Adrenal gland (tissue), 12 donors: ENCODE results near the gene BPIFB2. TPM values are rescaled to one million over a fixed set of nuclear protein-coding genes. Genes with fewer than 3 reads are reported as not detected.

Experiments used
- DNase-seq, 7 donors: peaks; one replicate each; pipeline ENCODE4 v3.0.0-alpha.2; 2019 to 2020
- H3K27ac ChIP-seq, 5 donors: fragments of 200-600 bp; sonication (generic) in 4 of 5; 1 replicate in 3 of 5; 2 replicates in 2 of 5; pipeline versions ENCODE4 v1.5.1 to v1.8.0; 2016 to 2020; ENCODE audit warnings: mild to moderate bottlenecking in 1 of 5
- H3K27me3 ChIP-seq: fragments of 200-600 bp; 2 replicates; pipeline ENCODE4 v1.8.0; 2021
- H3K36me3 ChIP-seq, 2 donors: fragments of 200-600 bp; replicated peaks in 1 of 2; 1 replicate in 1 of 2; 2 replicates in 1 of 2; pipeline versions ENCODE4 v1.5.1 to v1.8.0; 2018 to 2022
- H3K4me1 ChIP-seq, 2 donors: fragments of 200-600 bp; replicated peaks in 1 of 2; 1 replicate in 1 of 2; 2 replicates in 1 of 2; pipeline versions ENCODE4 v1.5.1 to v1.8.0; 2018 to 2021
- H3K4me3 ChIP-seq, 4 donors: fragments of 200-600 bp; sonication (generic) in 3 of 4; one replicate each; pipeline ENCODE4 v1.5.1; 2016 to 2018
- H3K9me3 ChIP-seq, 3 donors: fragments of 200-600 bp; sonication (generic) in 1 of 3; replicated peaks in 1 of 3; 1 replicate in 2 of 3; 2 replicates in 1 of 3; pipeline versions ENCODE4 v1.5.1 to v1.8.0; 2016 to 2021
- CTCF ChIP-seq, 6 experiments: fragments of 450-650 bp in 4 of 6; fragments of 200-600 bp in 2 of 6; sonication (generic) in 1 of 6; IDR thresholded peaks; 1 replicate in 5 of 6; 2 replicates in 1 of 6; pipeline versions ENCODE4 v1.5.1 to v1.8.0; 2016 to 2021; ENCODE audit warnings: antibody characterized with exemption in 6 of 6, mild to moderate bottlenecking in 2 of 6, moderate library complexity in 1 of 6
- POLR2A ChIP-seq, 2 donors: fragments of 450-650 bp; IDR thresholded peaks; one replicate each; pipeline ENCODE4 v1.6.1; 2017; ENCODE audit warnings: antibody characterized with exemption in 2 of 2, mild to moderate bottlenecking in 2 of 2, moderate library complexity in 1 of 2
- WGBS, 4 donors: extraction: QIAGEN DNeasy Blood & Tissue Kit in 2 of 4; methylation state at CpG; one replicate each; pipeline versions ENCODE4 v1.1.5 to v1.1.7; 2013 to 2017; 5-methylcytosine and 5-hydroxymethylcytosine counted together
- intact Hi-C, 2 donors: fragments of 100-400 bp; cut with DNase I; formaldehyde crosslinking; loops; one replicate each; pipeline versions ENCODE4 v1.14.1 to v1.15.0; 2022 to 2023
- polyA plus RNA-seq, 3 donors: library from polyadenylated mRNA; stranded (reverse); fragments of 200-250 nt in 2 of 3; fragments of 350-450 nt in 1 of 3; fragmentation: Illumina TruSeq in 1 of 3; extraction: RNeasy Lipid Tissue Mini Kit (QIAGEN cat#74804) in 1 of 3; gene quantifications; one replicate each; pipeline ENCODE4 v1.2.3, GENCODE V29; 2013 to 2014
- total RNA-seq, 9 donors: library from RNA; depleted of rRNA in 4 of 9; stranded (reverse); fragments of >200 nt in 4 of 9; fragments of 120-200 nt in 1 of 9; fragmentation: NEBNext Ultra II Directional in 1 of 9; extraction: Animal tissue kit (Norgen Biotek cat#: 25700) in 1 of 9; gene quantifications; one replicate each; pipeline versions ENCODE4 v1.1.0 to v1.2.4, GENCODE V29; 2013 to 2023
- donor health status: healthy with polysubstance abuse.
- donor health status: Bipolar disorder and iron deficiency.
- donor health status: DM: yes; HTN: yes; CAD: no.
- donor health status: DM: no; HTN: no; CAD: no.
- donor health status: DM: no; HTN: no; CAD: no.
- donor health status: DM: yes; HTN: yes; CAD: no.

Gene BPIFB2
- total and polyA plus RNA-seq, 12 donors, result 0.15 TPM; not detected in 11

- Histone ChIP-seq H3K27me3 (no peaks in the 10 kb centered on the region), H3K4me1 (no peaks in the 10 kb centered on the region), H3K4me3 (no peak overlapping the region), H3K36me3 (no peaks in the 10 kb centered on the region), H3K27ac (no peak overlapping the region), H3K9me3 (no peaks in the 10 kb centered on the region)
- DNase-seq, result peak in 1 of 7 donors; percentile 21
- intact Hi-C loops, result no loop called here
- 75 to 83% (median 79%) methylated on average over 9 to 15 of the region's 15 CpGs for WGBS, 4 donors
- TF ChIP-seq POLR2A (IDR thresholded peaks at IDR 0.05) (no peak), CTCF (IDR thresholded peaks at IDR 0.05) (no peak)
Measured at GRCh38 chr20:32975698-32976674, 31.5 kb upstream of the BPIFB2 start.

DNA sequence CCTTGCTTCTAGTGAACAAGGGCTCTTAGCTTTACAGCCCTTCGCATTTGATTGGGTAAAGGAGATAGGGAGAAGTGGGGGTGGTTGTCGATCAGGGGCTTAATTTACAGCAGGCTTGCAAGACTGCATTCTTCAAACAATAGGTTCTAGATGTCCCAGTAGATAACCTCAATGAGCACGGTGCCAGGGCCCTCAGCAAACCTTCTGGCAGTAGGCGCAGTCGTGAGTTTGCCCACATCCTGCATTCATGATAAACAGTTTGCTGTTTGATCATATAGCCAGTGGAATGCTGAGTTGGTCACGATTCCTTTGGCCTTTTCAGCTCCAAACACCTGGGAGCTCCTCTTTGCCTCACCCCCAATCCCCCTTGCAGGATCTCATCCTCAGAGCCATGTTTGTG is 30.8 kb upstream of the BPIFB2 start:
- 76 to 88% (median 81%) methylated on average over 3 to 6 of the region's 6 CpGs for WGBS, 4 donors
- TF ChIP-seq CTCF (IDR thresholded peaks at IDR 0.05), result no peak
- TF ChIP-seq POLR2A (IDR thresholded peaks at IDR 0.05), result no peak

GRCh38 chr20:32977281-32978008 is 30.1 kb upstream of the BPIFB2 start:
- no peak for DNase-seq
- no peak overlapping the region for H3K27ac ChIP-seq
- intact Hi-C loops, result no loop called here
- no peaks in the 10 kb centered on the region for H3K4me1 ChIP-seq
- WGBS, 4 donors, result 73 to 87% (median 82%) methylated on average over 12 to 13 of the region's 13 CpGs
- H3K9me3 ChIP-seq, result no peaks in the 10 kb centered on the region
- H3K4me3 ChIP-seq, result no peak overlapping the region
- no peaks in the 10 kb centered on the region for H3K27me3 ChIP-seq
- H3K36me3 ChIP-seq, result no peaks in the 10 kb centered on the region
- no peak for TF ChIP-seq CTCF (IDR thresholded peaks at IDR 0.05)
- TF ChIP-seq POLR2A (IDR thresholded peaks at IDR 0.05), result no peak

More for the DNA sequence above, 30.8 kb upstream of the BPIFB2 start:
- Histone ChIP-seq H3K36me3 (no peaks in the 10 kb centered on the region), H3K27ac (no peak overlapping the region), H3K4me3 (no peak overlapping the region), H3K27me3 (no peaks in the 10 kb centered on the region), H3K9me3 (no peaks in the 10 kb centered on the region), H3K4me1 (no peaks in the 10 kb centered on the region)
- DNase-seq, result peak in 1 of 7 donors; percentile 33
- intact Hi-C loops, result no loop called here

DNA sequence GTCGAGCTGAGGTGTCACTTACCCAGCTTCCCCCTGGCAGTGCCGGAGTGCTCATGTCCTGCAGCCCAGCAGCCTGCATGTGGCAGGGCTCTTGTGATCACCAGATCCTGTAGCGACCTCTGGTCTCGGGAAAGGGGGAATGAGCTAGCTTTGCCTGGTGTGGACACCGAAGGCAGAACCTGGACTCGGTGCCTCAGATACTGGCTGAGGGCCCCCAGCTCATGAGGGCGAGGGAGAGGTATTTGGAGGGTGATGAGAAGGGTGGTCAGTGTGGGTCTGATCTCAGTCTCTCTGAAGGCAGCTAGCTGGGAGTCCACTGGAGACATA is 29.5 kb upstream of the BPIFB2 start:
- Histone ChIP-seq H3K4me1 (no peaks in the 10 kb centered on the region), H3K9me3 (no peaks in the 10 kb centered on the region), H3K27ac (no peak overlapping the region), H3K4me3 (no peak overlapping the region), H3K36me3 (no peaks in the 10 kb centered on the region), H3K27me3 (no peaks in the 10 kb centered on the region)
- intact Hi-C loops, result no loop called here
- TF ChIP-seq POLR2A (IDR thresholded peaks at IDR 0.05), result no peak
- no peak for TF ChIP-seq CTCF (IDR thresholded peaks at IDR 0.05)
- 72 to 86% (median 78%) methylated on average over 5 to 7 of the region's 7 CpGs for WGBS, 4 donors
- no peak for DNase-seq
